Measurements from ENCODE around the gene TRAPPC3.
A peak's percentile ranks its signal among the peaks of the same experiment; 100 is the strongest.
"Not testable (repeated sequence)": the region's sequence is repeated elsewhere in the genome, so short reads cannot be mapped to it uniquely, and the experiment has no call there.

TRAPPC3 gene

DNA sequence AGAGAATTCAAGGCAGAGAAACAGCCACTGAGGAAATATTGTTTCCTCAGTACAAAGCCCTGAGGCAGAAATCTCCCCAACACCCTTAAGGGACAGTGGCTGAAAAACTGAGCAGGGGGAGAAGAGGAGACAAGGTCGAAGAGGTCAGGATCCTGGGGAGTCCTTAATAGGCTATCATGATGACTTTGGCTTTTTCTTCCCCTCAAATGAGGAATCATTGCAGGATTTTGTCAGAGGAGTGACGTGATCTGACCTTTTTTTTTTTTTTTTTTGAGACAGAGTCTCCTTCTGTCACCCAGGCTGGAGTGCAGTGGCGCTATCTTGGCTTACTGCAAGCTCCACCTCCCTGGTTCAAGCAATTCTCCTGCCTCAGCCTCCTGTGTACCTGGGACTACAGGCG is 16.9 kb upstream of the TRAPPC3 start:
- DNase-seq (ENCODE audit: low spot score), result no peak

- no peak for DNase-seq (ENCODE audit: low spot score)
Observed at GRCh38 chr1:36165145-36165544, 15.9 kb upstream of the TRAPPC3 start.

GRCh38 chr1:36164361-36164760 is 15.1 kb upstream of the TRAPPC3 start:
- DNase-seq (ENCODE audit: low spot score), result no peak

- DNase-seq (ENCODE audit: low spot score), result no peak
Observed at GRCh38 chr1:36163426-36163825, 14.1 kb upstream of the TRAPPC3 start.

DNA sequence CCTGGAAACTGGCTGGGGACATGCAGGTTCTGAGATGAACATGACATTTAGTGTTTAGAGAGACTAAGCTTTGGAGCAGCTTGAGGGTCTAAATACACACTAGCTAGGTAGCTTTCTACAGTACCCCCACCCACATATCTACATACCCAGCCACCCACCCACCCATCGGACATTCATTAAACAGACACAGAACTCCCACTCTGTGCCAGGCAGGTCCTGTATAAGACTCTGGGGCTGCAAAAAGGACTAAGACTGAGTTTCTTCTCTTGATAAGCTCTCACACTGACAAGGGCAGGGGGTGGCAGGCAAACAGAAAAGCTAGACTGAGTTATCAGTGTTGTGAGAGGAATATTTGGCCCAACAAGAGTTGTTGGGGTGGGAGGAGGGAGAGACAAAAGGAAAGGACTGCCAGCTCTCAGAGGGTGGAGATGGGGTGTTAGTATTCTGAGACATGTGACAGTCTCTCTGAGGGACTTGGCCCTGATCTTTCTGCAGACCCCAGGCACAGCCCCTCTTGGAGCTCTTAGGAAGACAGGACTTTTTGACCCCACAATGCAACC is 13.5 kb upstream of the TRAPPC3 start:
- DNase-seq (ENCODE audit: low spot score), result no peak

- no peak for DNase-seq (ENCODE audit: low spot score)
Observed at GRCh38 chr1:36161641-36162531, 12.6 kb upstream of the TRAPPC3 start.

GRCh38 chr1:36160949-36161485 is 11.7 kb upstream of the TRAPPC3 start:
- peak; percentile 89 for DNase-seq (ENCODE audit: low spot score)

DNA sequence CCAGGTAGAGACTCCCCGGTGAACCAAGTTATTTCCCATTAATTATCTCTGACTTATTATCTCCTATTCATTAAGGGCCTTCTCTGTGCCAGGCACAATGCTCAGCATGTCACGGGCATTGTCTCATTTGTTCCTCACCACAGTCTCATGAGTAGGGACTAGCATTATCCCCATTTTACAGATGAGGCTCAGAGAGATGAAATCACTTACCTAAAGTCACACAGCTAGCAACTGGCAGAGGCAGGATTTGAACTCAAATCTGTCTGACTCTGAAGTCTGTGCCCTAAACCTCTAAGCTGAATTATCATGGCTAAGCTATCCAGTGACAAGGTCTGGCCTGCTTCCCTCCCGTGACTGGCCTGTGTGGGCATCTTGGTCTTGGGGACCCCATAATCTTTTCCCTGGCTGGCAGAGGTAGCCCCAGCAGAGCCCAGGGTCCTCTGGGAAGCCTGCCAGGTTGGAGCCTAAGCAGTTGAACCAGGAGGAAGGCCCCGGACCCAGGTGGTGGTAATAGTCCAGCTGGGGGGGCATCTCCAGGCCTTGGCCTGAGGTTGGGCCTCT is 11.2 kb upstream of the TRAPPC3 start:
- DNase-seq (ENCODE audit: low spot score), result peak; percentile 3

DNA sequence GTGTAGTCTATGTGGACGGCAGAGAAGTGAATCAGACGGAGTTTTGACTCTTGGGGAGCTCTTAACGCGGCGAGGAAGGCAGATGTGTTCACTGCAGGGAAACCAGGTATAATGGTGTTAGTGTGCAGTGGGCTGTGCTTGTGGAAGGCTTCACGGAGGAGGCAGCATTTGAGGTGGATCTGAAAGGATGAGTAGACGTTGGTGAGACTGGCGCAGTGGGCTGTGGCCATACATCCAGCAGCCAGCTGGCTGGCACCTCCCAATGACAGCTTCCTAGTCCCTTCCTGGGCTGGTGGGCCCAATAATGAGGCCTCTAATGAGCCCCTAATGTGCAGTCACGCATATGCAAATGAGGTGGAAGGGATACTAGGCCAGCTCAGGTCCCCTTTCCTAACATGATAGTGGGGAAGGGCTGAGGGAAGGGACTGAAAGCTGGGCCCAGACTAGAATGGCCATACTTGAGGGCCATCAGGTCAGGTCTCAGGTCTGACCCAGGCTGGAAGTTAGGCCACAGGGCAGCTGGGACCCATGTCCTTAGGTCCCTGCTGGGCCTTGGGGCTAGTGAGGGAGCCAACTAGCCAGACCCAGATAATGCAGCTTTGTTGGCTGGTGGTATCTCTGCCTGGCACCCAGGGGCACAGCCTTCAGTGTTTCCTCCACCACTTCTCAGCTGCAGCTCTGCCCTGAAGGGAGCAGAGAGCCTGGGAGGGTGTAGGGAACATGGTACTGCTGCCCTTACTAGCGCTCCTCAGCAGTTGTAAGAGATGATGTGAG is 10.5 kb upstream of the TRAPPC3 start:
- DNase-seq (ENCODE audit: low spot score), result no peak

DNA sequence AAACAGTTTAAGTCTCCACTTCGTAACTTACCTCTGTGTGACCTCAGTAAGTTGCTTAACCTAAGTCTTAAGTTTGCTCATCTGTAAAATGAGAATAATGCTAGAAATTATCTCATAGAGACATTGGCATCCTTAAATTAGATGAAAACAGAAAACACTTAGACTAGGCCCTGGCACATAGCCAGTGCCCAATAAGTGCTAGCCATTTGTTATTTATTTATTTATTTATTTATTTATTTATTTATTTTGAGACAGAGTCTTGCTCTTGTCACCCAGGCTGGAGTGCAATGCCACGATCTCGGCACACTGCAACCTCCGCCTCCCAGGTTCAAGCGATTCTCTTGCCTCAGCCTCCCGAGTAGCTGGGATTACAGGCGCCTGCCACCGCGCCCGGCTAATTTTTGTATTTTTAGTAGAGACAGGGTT is 9.6 kb upstream of the TRAPPC3 start:
- DNase-seq (ENCODE audit: low spot score), result not testable (repeated sequence)

- peak; percentile 3 for DNase-seq (ENCODE audit: low spot score)
Observed at GRCh38 chr1:36157973-36158826, 8.9 kb upstream of the TRAPPC3 start.

DNA sequence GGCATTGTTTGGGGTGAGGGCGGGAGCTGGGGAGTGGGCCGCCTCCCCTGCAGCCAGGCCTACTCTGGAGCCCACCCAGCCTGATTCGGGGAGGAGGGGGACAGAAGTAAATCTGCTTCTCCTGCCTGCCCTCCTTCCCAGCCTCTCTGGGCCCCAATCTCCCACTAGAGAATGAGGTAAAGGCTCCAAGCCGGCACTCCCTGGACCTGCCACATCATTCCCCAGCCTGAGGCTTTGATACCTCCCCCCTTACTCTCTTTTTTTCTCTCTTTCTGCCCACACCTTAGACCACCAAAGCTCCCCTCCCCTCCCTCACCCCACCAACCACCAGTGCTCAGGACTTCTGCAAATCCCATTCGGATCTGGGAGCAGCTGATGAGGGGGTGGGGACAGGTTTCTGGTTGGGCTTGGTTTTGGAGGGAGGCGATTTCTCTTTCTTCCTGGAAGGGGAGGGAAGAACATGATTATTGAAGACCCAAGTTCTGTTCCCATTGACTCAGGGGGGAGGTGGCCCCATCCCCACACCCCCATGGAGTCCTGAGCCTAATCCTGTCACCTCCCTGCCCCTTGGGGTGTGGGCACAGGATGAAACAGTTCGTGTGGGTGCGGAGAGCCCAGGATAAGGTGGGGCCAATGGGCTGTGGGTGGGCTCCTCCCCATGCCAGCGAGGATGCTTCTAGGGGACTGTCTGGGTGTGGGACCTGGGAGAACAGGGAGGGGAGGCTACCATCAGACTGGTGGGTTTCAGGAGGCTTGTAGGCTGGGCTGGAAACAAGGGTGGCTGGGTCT is 8.0 kb upstream of the TRAPPC3 start:
- peak; percentile 47 for DNase-seq (ENCODE audit: low spot score)

GRCh38 chr1:36156329-36157114 is 7.2 kb upstream of the TRAPPC3 start:
- peak; percentile 72 for DNase-seq (ENCODE audit: low spot score)

DNA sequence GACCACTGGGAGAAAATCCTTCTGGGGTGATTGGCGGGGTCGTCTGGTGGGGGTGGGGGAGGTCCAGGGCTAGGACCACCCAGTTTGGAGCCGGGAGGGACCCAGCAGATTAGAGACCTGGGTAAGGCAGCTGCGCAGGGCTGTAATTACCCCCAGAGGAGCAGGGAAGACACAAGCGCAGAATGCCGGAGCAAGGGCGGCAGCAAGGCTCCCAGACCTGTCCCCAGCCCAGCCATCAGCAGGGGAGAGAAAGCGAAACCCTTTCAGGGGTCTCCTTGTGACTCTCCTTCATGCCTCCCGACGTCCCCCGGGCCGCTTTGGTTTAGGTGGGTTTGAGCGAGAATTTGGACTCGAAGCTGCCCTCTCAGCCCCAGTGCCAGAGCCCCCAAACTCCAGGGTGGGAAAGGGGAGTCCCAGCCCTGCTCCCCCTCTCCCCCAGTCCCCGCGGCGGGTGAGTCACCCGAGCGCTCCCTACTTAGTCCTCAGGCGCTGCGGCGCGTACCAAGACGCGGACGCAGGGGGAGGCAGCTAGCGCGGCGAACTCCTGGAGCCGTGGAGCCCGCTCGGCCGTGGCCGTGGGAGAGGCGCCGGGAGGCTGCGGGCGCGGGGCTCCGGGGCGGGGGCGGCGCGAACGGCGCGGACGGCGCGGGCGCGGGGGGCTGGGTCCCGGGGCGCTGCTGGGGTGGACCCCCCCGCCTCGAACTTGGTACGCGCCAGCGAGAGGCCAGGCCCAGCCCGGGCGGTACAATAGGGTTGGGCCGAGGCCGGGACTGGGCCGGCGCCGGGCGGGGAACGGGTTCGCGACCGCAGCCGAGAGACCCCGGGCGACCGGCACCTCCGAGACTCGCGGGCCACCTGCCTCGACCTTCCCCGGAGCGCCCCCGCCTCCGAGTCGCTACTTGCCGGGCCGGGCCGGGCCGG is 6.4 kb upstream of the TRAPPC3 start, which contains the start of gene MAP7D1:
MAP7D1 (plus strand) TSS at position 753 of the 921 bp plus-strand sequence. CDS start 258 bp downstream, outside the sequence.
- peak; percentile 94 for DNase-seq (ENCODE audit: low spot score)

GRCh38 chr1:36154765-36155407 is 5.6 kb upstream of the TRAPPC3 start:
- DNase-seq (ENCODE audit: low spot score), result no peak

- DNase-seq (ENCODE audit: low spot score), result no peak
Observed at GRCh38 chr1:36154335-36154734, 5.0 kb upstream of the TRAPPC3 start.

DNA sequence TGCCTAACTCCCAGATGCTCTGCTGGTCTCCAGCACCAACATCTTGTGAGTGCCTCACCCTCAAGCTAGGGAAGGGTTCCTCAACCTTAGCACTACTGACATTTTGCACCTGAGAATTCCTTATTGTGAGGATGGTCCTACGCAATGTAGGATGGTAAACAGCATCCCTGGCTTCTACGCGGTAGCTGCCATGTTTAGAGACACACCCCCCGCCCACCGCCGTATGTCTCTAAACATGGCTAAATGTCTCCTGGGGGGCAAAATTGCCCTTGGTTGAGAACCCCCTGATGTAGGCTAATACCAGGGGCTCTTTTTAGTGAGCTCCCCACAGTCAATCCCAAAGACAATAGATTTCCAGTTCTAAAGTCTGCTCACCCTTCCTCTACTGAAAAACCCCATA is 4.2 kb upstream of the TRAPPC3 start:
- DNase-seq (ENCODE audit: low spot score), result no peak

DNA sequence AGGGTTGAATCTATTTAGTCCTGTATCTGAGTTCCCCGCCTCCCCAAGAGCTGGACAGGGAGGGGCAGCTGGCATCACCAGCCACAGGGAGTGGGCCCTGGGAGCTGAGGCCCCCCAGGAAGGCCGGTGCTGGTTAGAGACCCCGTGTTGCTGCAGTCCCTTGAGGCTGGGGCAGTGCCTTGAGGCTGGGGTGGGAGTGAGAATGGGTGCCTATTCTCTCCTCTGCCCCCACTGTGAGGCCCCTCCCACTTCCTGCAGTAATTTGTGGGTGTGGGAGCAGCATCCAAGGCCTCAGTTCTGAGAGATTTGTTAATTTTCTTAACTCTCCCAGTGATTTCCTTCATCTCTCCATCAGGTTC is 2.5 kb upstream of the TRAPPC3 start:
- peak; percentile 62 for DNase-seq (ENCODE audit: low spot score)
